GM18499 (cell line): Measurements from ENCODE around the gene F2RL2.

ENCODE experiments used
- ATAC-seq: cut with Tn5 transposase; IDR thresholded peaks from one replicate; pipeline ENCODE4 v1.9.1; 2021; ENCODE audit warnings: moderate number of reproducible peaks; ENCODE audit not compliant: insufficient read depth, unreplicated experiment

The F2RL2 gene

GRCh38 chr5:76622973-76623596, at the start of gene F2RL2:
F2RL2 (minus strand) TSS chr5:76623403; CDS start chr5:76623230, 173 bp downstream.
- no peak for ATAC-seq

GRCh38 chr5:76672242-76672641, 49.0 kb upstream of the F2RL2 start:
- no peak for ATAC-seq

- ATAC-seq: no peak
These were observed 47.3 kb upstream of the F2RL2 start for GRCh38 chr5:76670508-76670907.

GRCh38 chr5:76669245-76669644, 46.0 kb upstream of the F2RL2 start:
- ATAC-seq: no peak

- ATAC-seq: no peak
These were observed 44.3 kb upstream of the F2RL2 start for GRCh38 chr5:76667495-76667894.

GRCh38 chr5:76664079-76664478, 40.9 kb upstream of the F2RL2 start:
- ATAC-seq: no peak

GRCh38 chr5:76663573-76663972, 40.4 kb upstream of the F2RL2 start:
- ATAC-seq: no peak

- no peak for ATAC-seq
These were observed 39.3 kb upstream of the F2RL2 start for GRCh38 chr5:76662521-76662920.

GRCh38 chr5:76660360-76660759, 37.2 kb upstream of the F2RL2 start:
- ATAC-seq: no peak

- ATAC-seq: no peak
These were observed 34.6 kb upstream of the F2RL2 start for GRCh38 chr5:76657683-76658311.

GRCh38 chr5:76657091-76657490, 33.9 kb upstream of the F2RL2 start:
- ATAC-seq: no peak

GRCh38 chr5:76652809-76653414, 29.7 kb upstream of the F2RL2 start:
- ATAC-seq: no peak

- no peak for ATAC-seq
These were observed 25.9 kb upstream of the F2RL2 start for GRCh38 chr5:76649140-76649539.

GRCh38 chr5:76643371-76643770, 20.2 kb upstream of the F2RL2 start:
- ATAC-seq: no peak

GRCh38 chr5:76642390-76643040, 19.3 kb upstream of the F2RL2 start:
- ATAC-seq: no peak

GRCh38 chr5:76641514-76642120, 18.4 kb upstream of the F2RL2 start:
- ATAC-seq: no peak

GRCh38 chr5:76638479-76638878, 15.3 kb upstream of the F2RL2 start:
- no peak for ATAC-seq

- ATAC-seq: no peak
These were observed 14.3 kb upstream of the F2RL2 start for GRCh38 chr5:76637490-76637889.

GRCh38 chr5:76634661-76635060, 11.5 kb upstream of the F2RL2 start:
- no peak for ATAC-seq

- no peak for ATAC-seq
These were observed 3.5 kb upstream of the F2RL2 start for GRCh38 chr5:76626738-76627137.
